ENCODE measurements around the gene TACR1.
A peak's percentile ranks its signal among the peaks of the same experiment; 100 is the strongest.
"Not testable (repeated sequence)": the region's sequence is repeated elsewhere in the genome, so short reads cannot be mapped to it uniquely, and the experiment has no call there.

The TACR1 gene

DNA sequence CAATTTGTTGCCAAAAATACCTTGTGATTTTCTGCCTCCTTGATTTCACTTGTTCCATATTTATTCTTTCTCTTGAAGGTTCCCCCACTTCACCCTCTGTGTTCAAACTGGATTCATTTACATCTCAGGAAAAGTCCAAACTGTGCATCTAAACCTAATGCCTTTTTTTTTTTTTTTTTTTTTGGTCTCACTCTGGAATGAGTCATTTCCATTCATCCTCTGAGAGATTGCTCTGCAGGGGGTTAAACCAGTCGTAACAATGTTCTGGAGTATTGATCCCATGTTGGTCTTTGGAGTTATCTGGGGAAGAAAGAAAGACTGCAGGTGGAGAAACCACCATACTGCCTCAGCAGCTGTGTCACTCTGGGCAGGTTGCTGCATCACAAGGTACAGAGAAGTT, 119.7 kb downstream of the TACR1 start:
- no peak for DNase-seq

DNA sequence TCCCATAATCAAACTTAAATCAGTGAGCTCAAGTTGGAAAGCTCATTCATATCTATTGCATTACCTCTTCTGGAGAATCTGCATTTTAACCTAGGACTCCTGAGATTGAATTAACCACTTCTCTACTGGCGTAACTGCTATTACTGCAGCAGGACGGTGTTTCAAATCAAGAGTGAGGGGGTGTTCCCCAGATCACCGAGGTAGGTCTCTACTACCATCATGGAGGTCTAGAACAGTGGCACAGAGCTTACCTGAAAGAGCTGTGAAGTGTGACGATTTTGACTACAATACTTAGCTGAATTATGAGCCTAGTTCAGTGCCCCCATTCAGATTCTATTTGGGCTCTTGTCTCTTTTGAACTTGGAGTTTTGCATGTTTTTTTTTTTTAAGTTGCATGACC, 121.4 kb downstream of the TACR1 start:
- no peak for DNase-seq

- no peak for DNase-seq
Observed at GRCh38 chr2:75076088-75076487, 123.2 kb downstream of the TACR1 start.

DNA sequence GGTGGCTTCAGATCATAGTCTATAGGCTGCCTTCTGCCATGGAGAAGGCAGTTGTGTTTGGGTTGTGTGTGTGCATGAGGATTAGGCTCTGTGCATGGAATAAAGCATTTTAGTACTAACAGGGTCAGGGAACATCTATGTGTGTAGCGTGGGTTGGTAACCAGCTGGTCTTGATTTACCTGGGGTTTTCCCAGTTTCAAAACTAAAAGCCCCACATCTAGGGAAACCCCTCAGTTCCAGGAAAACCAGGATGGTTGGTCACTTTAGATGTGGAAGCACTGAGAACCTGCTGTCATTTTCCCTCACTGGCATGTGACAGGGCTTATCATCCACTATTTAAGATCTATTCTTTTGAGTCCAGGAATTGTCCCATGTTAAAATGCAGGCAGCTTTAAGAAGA, 124.6 kb downstream of the TACR1 start:
- no peak for DNase-seq

DNA sequence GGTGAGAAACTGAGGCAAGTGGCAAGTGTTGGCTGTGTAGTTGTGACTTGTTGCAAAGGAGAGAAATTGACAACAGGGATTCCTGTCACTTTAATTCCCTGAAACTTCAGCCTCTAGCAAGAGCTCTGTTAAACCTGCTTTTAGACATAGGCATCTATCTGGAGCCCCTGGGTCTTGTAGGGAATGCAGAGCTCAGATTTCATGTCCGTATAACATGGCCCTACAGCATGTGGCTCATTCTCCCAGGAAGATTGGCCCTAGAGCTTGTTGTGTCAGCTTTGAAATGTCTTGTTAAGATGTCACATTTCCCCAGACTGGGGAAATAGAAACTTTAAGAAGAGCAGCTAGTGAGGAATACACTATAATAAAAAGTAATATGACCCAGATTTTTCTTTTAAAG, 125.1 kb downstream of the TACR1 start:
- no peak for DNase-seq

- DNase-seq = no peak
Observed at GRCh38 chr2:75071766-75072165, 127.6 kb downstream of the TACR1 start.

DNA sequence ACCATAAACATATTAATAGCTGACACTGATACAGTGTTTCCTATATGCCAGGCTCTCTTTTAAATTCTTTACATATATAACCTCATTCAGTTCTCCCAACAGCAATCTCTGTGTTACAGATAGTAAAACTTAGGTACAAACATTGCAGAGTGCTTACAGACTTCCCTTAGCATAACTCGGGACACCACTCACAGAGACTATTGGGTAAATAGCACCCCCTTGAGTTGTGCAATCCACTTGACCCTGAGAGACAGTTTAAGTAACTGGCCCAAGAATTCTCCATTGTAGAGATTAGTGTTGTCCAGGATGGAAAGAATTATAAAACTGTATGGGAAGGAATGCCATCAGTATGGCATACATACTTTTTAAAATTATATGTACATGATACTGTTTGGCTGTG, 130.8 kb downstream of the TACR1 start:
- DNase-seq = no peak

GRCh38 chr2:75067506-75067905, 131.8 kb downstream of the TACR1 start:
- no peak for DNase-seq

DNA sequence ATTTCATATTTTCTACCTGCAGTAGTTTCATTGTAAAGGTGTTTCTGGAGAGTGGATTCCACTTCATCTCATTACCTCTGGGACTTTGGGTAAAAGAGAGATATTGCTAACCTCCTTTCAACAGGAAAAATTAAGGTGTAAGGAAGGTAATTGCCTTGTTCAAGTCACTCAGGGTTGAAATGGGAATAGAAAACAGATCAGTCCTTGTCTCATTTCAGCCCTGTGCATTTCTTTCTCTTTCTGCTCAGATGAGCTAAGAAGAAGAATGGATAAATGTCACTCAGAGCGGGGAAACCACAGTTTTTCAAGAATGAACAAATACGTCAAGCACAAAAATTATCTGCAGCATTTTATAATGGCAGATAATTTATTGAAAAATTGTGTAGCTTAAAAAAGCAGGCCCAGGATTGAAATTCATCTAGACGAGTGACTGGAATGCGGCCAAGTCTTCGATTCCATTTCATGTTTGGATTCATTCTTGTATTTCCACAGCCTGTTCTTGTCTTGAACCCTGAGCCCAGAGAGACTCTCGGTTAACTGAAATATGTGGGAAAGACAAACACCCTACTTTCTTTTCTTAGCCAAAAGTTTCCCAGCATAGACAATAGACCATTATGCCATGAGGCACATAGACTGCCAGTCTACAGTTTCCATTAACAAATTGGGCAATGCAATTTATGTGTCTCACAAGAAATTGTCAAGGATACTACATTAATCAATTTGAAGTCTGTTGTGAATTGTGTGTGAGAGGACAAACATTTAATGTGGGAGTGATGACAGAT, 133.0 kb downstream of the TACR1 start:
- no peak for DNase-seq

- no peak for DNase-seq
Observed at GRCh38 chr2:75065402-75066008, 133.8 kb downstream of the TACR1 start.

GRCh38 chr2:75064691-75065396, 134.5 kb downstream of the TACR1 start:
- DNase-seq = peak; percentile 19

DNA sequence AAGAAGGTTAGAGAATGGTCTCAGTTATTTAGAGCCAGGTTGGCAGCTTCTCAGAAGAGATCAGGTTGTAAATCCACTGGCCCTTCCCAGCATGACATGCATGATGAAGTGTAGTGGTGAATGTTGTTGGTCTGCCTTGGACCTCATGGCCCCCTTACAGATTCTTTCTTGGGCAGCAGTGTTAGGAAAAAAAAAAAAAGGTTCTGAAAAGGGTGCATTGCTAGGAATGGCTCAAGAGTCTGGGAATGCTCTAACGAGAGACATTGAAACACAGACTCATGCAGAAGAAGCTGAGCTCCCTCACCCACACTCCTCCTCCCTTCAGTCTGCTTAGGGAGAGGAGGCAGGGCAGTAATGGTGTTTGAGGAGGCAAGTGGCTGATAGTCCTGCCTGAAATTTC, 135.4 kb downstream of the TACR1 start:
- DNase-seq = no peak

DNA sequence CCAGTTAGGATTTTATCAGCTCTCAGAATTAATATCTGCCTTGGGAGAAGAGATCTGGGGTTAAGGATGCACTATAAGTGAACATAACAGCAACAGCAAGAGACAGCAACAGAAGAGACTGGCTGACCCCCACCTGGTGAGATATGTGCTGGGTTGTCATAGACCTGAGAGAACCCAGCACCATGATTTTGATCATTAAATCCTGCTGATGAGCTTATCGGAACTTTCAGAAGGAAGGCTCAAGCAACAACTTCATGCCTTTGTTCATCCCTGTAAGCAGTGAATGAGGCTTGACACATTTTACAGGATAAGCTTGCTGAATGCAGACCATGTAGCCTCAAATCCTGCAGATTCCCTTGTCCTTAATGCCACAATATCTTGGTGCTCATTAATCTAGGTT, 140.9 kb downstream of the TACR1 start:
- no peak for DNase-seq

DNA sequence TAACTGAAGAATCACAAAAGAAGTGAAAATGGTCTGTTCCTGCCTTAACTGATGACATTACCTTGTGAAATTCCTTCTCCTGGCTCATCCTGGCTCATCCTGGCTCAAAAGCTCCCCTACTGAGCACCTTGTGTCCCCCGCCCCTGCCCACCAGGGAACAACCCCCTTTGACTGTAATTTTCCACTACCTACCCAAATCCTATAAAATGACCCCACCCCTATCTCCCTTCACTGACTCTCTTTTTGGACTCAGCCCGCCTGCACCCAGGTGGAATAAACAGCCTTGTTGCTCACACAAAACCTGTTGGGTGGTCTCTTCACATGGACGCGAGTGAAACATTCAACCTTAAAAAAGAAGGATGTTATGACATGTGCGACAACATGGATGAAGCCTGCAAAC, 142.2 kb downstream of the TACR1 start:
- not testable (repeated sequence) for DNase-seq

DNA sequence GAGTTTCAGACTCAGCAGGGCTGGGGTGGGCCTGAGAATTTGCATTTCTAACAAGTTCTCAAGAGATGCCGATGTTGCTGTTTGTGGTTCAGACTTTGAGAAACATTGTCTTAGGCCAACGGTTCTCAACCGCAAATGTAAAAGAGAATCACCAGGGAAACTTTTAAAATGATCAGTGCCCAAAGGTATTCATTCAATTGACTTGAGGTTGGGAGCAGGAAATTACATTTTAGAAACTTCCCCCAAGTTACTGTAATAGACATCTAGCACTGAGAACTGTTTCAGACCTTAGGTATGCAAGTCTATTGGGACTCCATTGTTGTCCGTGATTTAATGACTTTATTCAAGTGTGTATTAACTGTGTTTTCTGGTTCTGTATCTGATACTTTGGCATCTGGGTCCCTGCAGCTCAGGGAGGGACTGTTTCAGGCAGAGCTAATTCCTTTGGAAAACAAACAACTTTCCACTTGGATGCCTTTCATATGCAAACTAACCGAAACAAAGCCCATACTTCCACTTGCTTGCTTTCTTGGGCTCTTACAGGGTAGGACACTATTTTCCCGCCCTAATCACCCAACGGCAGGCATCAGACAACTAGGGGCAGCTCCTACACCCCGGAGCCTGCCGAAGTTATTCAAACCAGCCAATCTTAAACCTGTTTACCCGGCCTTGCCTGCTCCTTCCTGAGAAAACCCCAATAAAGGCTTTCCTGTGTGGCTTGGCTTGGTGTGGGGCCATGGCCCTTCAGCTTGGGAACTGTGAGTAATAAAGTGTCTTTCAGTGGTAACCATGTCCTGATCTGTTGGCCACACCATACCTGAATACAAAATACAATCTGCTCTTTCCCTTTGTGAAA, 143.3 kb downstream of the TACR1 start:
- DNase-seq = no peak

- no peak for DNase-seq
Observed at GRCh38 chr2:75055142-75055819, 144.0 kb downstream of the TACR1 start.

DNA sequence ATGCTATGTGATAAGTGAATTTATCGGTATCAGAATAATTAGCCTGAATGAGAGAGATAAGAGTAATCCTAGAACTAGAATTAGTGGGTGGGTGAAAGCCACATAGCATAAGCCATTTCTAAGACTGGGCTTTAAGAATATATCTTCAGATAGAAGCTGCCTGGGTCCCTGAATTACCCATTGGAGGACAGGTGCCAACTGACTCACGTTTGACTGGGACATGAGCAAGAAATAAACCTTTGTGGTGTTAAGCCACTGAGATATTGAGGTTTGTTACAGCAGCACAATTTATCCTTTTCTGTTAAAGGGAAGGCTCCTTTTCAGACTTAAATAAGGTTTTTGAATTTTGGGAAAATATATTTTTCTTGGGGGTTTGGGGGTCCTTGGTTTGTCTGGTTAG, 145.0 kb downstream of the TACR1 start:
- no peak for DNase-seq

DNA sequence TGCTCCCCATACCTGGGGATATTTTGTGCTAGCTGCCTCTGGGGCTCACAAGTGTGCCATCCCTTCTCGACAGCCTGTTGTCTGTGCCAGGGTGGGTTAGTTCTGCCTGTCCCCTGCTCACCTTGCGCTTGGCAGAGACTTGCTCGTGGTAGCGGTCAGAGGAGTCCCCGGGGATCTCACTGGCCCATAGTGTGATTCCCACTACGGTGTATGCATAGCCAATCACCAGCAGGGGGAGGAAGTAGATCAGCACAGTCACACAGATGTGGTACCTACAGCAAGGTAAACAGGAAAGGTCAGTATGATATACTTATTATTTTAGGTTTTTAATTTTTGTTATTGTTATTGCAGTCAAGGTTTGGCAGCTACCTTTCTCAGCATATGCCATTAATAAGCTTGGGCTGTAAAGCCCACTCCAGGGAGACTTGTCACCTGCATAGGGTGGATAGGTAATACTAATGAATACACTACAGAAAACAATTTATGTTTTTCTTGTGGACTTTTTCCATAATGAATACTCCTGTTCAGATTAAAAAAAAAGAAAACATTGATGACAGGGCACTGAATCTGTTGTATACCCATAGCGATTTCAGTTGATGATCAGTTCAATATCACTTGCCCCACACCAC, 145.7 kb downstream of the TACR1 start:
- DNase-seq = peak; percentile 26

GRCh38 chr2:75047992-75048625, 151.2 kb downstream of the TACR1 start:
- DNase-seq = no peak

DNA sequence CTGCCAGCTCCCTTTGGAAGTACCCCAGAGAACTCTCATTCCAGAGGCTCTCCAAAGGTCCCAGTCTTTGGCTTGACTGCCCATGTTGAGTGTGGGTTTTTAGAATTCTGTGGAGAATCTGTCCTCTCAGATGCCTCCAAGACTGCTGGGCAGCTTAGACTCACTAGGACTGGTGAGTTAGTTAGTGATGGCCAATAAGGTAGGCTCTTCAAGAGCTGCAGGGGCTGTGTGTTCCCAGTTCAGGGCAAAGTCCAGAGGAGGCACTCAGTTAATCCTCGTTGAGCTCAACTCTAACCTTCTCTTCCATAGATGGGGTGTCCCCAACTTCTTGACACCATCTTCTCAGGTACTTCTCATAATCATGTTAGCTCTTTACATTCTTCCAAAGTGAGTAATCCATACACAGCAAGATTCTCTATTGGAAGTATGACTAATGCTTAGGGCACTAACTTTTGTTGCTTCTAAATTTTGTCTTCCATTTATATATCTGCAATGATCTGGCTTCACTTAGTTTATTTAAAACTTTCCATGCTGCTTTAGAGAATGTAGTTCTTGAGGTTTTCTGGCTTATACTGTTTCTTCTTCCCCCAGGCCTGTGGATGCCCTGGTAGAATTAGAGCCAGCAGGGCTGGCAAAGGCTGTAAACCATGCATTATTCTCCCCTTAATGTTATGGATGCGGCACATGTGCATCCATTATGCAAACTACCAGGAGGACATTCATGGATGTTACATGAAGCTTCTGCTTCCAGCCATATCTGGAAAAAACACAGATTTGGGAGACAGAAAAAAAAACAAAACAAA, 151.9 kb downstream of the TACR1 start:
- DNase-seq = no peak

Data from 8988T (cell line).